K562 (cell line): ENCODE data around the gene KMT2D. TPM values are rescaled to one million over a fixed set of nuclear protein-coding genes. Genes with fewer than 3 reads are reported as not detected.

Source experiments
- CBFA2T3 ChIP-seq: fragments of 450-650 bp; IDR thresholded peaks from 2 replicates; pipeline ENCODE4 v1.6.1; 2017
- CREM ChIP-seq: IDR thresholded peaks from 2 replicates; pipeline ENCODE4 v1.6.1; 2014; ENCODE audit warnings: antibody characterized with exemption, low read depth
- ETV6 ChIP-seq, 3 experiments: fragments of 150-350 bp in 1 of 3; sonication (generic) in 1 of 3; formaldehyde crosslinking in 1 of 3; IDR thresholded peaks; 2 replicates each; pipeline versions ENCODE4 v1.6.1 to v1.8.0; 2014 to 2022; ENCODE audit warnings: borderline replicate concordance in 2 of 3, low read depth in 2 of 3, antibody characterized with exemption in 1 of 3, low read length in 1 of 3, mild to moderate bottlenecking in 1 of 3, missing genetic modification reagents in 1 of 3
- MAFF ChIP-seq: IDR thresholded peaks from 2 replicates; pipeline ENCODE4 v1.6.1; 2012; ENCODE audit warnings: low read length, improper control_type of control experiment
- MAFG ChIP-seq: fragments of 450-650 bp; conservative IDR thresholded peaks from 2 replicates; pipeline ENCODE4 v1.6.1; 2016; ENCODE audit warnings: missing genetic modification characterization, missing compliant biosample characterization
- MEF2A ChIP-seq: IDR thresholded peaks from 2 replicates; pipeline ENCODE4 v1.6.1; 2011; ENCODE audit warnings: low read depth, mild to moderate bottlenecking, low read length, moderate library complexity; ENCODE audit not compliant: control insufficient read depth
- MIER1 ChIP-seq: fragments of 450-650 bp; IDR thresholded peaks from 2 replicates; pipeline ENCODE4 v1.6.1; 2016; ENCODE audit warnings: antibody characterized with exemption, mild to moderate bottlenecking, low read depth
- PHTF2 ChIP-seq: fragments of 250-450 bp; sonication (Bioruptor Pico); IDR thresholded peaks from 2 replicates; pipeline ENCODE4 v1.5.0; 2021; ENCODE audit warnings: mild to moderate bottlenecking
- SRF ChIP-seq, 2 experiments: fragments of 250-450, 450-650 bp in 1 of 2; sonication (Bioruptor Pico) in 1 of 2; sonication (generic) in 1 of 2; formaldehyde crosslinking; IDR thresholded peaks; 2 replicates each; pipeline versions ENCODE4 v1.5.0 to v1.5.1; 2020 to 2022; ENCODE audit warnings: mild to moderate bottlenecking in 1 of 2, missing genetic modification reagents in 1 of 2
- ZNF253 ChIP-seq: fragments of 250-450 bp; sonication (Bioruptor Pico); conservative IDR thresholded peaks from 2 replicates; pipeline ENCODE4 v1.6.1; 2021; ENCODE audit warnings: mild to moderate bottlenecking
- ZSCAN32 ChIP-seq: fragments of 450-650 bp; formaldehyde crosslinking; IDR thresholded peaks from 2 replicates; pipeline ENCODE4 v1.4.0; 2020; ENCODE audit warnings: mild to moderate bottlenecking, moderate library complexity
- polyA plus RNA-seq, 8 experiments: library from polyadenylated mRNA; depleted of rRNA in 4 of 8; stranded (reverse) in 5 of 8; unstranded in 3 of 8; fragments of >200 nt; fragmentation: Nextera tagmentation in 2 of 8; fragmentation: Illumina TruSeq in 1 of 8; extraction: Ambion mirVana in 2 of 8; extraction: Trizol in 1 of 8; gene quantifications; 2 replicates each; pipeline versions ENCODE4 v1.2.1 to v1.2.3, GENCODE V29; 2011 to 2014; ENCODE audit warnings: inconsistent platforms in 1 of 8, missing spikeins in 1 of 8
- total RNA-seq, 7 experiments: library from RNA; depleted of rRNA in 6 of 7; stranded (reverse); fragments of >200 nt in 6 of 7; fragmentation: Illumina TruSeq in 2 of 7; extraction: Trizol in 2 of 7; gene quantifications; 2 replicates each; pipeline versions ENCODE4 v1.2.1 to v1.2.3, GENCODE V29; 2011 to 2021; ENCODE audit warnings: low replicate concordance in 1 of 7
- TF ChIP-seq, protein P1 (sequence below): sonication (generic); formaldehyde crosslinking; IDR thresholded peaks from 2 replicates; pipeline ENCODE4 v1.8.1; 2023; ENCODE audit warnings: mild to moderate bottlenecking, missing genetic modification reagents
- TF ChIP-seq, protein P2 (sequence below), 3 experiments: fragments of 200-800 bp in 1 of 3; fragments of 250-450 bp in 1 of 3; fragments of 450-650 bp in 1 of 3; sonication (Bioruptor Pico) in 1 of 3; sonication (Bioruptor generic) in 1 of 3; formaldehyde crosslinking in 1 of 3; IDR thresholded peaks; 2 replicates each; pipeline versions ENCODE4 v1.6.1 to v1.8.0; 2016 to 2022; ENCODE audit warnings: mild to moderate bottlenecking in 2 of 3, missing genetic modification characterization in 2 of 3, missing compliant biosample characterization in 1 of 3, moderate library complexity in 1 of 3
- TF ChIP-seq, protein P3 (sequence below): fragments of 450-650 bp; formaldehyde crosslinking; IDR thresholded peaks from 2 replicates; pipeline ENCODE4 v1.4.0; 2022; ENCODE audit warnings: mild to moderate bottlenecking, moderate library complexity
- TF ChIP-seq, protein P4 (sequence below): sonication (generic); formaldehyde crosslinking; IDR thresholded peaks from 2 replicates; pipeline ENCODE4 v1.8.1; 2022; ENCODE audit warnings: missing genetic modification reagents

KMT2D gene
- total and polyA plus RNA-seq, 9 of the 15 experiments (the other 6 are each of a cell fraction or from before 2014, with no cell fraction given), result 0.22 to 93.7 (median 13.7) TPM

DNA sequence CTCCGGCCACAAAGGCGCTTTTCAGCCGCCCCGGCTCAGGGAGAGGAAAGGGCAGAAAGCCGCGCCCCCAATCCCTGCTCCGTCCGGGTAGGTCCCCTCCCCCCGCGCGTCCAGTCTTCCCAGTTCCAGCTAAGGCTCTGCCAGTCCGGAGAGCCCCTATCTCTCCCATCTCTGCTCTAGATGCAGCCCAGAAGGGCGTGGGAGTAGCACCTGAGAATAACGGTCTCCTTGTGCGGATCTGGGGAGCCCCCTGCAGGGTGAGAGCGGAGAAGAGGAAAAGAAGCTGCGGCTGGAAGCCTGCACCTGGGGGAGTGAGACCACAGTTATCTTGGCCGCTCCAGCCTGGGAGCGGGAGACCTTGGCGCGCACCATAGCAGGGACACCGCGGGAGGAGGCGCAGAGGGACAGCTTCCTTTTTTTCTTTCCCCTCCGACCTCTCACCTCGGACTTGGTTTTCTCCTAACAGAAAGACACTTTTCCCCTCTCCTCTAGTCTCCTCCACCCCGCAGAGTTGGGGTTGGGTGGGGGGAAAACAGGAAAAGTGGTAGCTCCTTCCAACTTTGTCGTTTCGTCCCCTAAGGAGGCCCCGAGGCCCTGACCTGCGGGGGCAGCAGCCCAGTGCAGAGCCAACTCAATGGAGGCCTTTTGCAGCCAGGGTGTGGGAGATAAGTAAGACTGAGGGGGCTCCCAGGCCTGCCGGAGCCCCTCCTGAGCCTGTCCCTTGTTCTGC lies 31.7 kb upstream of the KMT2D start (continued):
- TF ChIP-seq, protein P1, sequence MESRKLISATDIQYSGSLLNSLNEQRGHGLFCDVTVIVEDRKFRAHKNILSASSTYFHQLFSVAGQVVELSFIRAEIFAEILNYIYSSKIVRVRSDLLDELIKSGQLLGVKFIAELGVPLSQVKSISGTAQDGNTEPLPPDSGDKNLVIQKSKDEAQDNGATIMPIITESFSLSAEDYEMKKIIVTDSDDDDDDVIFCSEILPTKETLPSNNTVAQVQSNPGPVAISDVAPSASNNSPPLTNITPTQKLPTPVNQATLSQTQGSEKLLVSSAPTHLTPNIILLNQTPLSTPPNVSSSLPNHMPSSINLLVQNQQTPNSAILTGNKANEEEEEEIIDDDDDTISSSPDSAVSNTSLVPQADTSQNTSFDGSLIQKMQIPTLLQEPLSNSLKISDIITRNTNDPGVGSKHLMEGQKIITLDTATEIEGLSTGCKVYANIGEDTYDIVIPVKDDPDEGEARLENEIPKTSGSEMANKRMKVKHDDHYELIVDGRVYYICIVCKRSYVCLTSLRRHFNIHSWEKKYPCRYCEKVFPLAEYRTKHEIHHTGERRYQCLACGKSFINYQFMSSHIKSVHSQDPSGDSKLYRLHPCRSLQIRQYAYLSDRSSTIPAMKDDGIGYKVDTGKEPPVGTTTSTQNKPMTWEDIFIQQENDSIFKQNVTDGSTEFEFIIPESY (CRISPR knock-in tag), result peak; percentile 81
- TF ChIP-seq MAFG (tag), result no peak
- peak; percentile 95 for TF ChIP-seq CBFA2T3
- TF ChIP-seq MAFF, result no peak
- TF ChIP-seq CREM, result peak; percentile 79
- TF ChIP-seq, protein P2, sequence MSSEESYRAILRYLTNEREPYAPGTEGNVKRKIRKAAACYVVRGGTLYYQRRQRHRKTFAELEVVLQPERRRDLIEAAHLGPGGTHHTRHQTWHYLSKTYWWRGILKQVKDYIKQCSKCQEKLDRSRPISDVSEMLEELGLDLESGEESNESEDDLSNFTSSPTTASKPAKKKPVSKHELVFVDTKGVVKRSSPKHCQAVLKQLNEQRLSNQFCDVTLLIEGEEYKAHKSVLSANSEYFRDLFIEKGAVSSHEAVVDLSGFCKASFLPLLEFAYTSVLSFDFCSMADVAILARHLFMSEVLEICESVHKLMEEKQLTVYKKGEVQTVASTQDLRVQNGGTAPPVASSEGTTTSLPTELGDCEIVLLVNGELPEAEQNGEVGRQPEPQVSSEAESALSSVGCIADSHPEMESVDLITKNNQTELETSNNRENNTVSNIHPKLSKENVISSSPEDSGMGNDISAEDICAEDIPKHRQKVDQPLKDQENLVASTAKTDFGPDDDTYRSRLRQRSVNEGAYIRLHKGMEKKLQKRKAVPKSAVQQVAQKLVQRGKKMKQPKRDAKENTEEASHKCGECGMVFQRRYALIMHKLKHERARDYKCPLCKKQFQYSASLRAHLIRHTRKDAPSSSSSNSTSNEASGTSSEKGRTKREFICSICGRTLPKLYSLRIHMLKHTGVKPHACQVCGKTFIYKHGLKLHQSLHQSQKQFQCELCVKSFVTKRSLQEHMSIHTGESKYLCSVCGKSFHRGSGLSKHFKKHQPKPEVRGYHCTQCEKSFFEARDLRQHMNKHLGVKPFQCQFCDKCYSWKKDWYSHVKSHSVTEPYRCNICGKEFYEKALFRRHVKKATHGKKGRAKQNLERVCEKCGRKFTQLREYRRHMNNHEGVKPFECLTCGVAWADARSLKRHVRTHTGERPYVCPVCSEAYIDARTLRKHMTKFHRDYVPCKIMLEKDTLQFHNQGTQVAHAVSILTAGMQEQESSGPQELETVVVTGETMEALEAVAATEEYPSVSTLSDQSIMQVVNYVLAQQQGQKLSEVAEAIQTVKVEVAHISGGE (CRISPR knock-in tag; IDR thresholded peaks at IDR 0.05), result peak in 1 of 3 experiments; percentile 92; a peak in 2 of 6 replicates
- no peak for TF ChIP-seq PHTF2 (CRISPR knock-in tag)
- TF ChIP-seq MEF2A, result 0 out of 2 replicates have a peak, but pooled peaks have one; percentile 41
- peak; percentile 88 to 95 for TF ChIP-seq ETV6 (IDR thresholded peaks at IDR 0.05; ENCODE audit: borderline replicate concordance in 1 of 2, low read depth in 2 of 2, low read length in 1 of 2)
- TF ChIP-seq ETV6 (CRISPR knock-in tag; IDR thresholded peaks at IDR 0.05; ENCODE audit: borderline replicate concordance), result no peak
- TF ChIP-seq MIER1, result no peak
- 0 out of 4 replicates have a peak, but pooled peaks of 1 of the 2 experiments have one; percentile 61 for TF ChIP-seq SRF (CRISPR knock-in tag; IDR thresholded peaks at IDR 0.05)
- TF ChIP-seq, protein P3, sequence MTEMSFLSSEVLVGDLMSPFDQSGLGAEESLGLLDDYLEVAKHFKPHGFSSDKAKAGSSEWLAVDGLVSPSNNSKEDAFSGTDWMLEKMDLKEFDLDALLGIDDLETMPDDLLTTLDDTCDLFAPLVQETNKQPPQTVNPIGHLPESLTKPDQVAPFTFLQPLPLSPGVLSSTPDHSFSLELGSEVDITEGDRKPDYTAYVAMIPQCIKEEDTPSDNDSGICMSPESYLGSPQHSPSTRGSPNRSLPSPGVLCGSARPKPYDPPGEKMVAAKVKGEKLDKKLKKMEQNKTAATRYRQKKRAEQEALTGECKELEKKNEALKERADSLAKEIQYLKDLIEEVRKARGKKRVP (CRISPR knock-in tag), result peak; percentile 48; the same call in 1 of the 2 replicates
- no peak for TF ChIP-seq ZNF253 (CRISPR knock-in tag)
- TF ChIP-seq ZSCAN32, result no peak
- TF ChIP-seq, protein P4, sequence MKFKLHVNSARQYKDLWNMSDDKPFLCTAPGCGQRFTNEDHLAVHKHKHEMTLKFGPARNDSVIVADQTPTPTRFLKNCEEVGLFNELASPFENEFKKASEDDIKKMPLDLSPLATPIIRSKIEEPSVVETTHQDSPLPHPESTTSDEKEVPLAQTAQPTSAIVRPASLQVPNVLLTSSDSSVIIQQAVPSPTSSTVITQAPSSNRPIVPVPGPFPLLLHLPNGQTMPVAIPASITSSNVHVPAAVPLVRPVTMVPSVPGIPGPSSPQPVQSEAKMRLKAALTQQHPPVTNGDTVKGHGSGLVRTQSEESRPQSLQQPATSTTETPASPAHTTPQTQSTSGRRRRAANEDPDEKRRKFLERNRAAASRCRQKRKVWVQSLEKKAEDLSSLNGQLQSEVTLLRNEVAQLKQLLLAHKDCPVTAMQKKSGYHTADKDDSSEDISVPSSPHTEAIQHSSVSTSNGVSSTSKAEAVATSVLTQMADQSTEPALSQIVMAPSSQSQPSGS (CRISPR knock-in tag), result no peak
